ELF-1 (cell line): ENCODE data around the gene SLC24A3.

Source experiments
- DNase-seq: peaks from one replicate; pipeline ENCODE4 v3.0.0-alpha.2; 2016; ENCODE audit warnings: low read depth, low spot score

SLC24A3 gene

DNA sequence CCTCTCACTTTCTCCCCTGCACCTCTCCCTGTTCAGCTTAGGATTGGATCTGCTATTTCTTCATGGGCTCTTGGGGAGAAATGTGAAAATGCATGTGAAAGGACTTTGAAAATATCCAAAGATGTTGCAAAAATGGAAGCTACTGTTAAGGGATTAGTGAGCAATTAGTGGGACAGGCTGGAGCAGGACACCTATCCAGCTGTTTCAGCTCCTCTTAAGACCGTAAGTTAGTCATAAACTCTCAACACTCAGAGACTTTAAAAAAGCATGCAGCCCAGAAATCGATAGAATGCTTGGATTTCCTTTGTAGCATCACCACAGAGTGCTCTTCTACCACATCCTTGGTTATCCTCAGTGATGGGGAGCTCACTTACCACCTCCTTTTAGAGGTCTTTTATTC is 88.7 kb downstream of the SLC24A3 start:
- DNase-seq = no peak

- DNase-seq = no peak
Measured at GRCh38 chr20:19301843-19302242, 89.4 kb downstream of the SLC24A3 start.

GRCh38 chr20:19302714-19303113 is 90.3 kb downstream of the SLC24A3 start:
- no peak for DNase-seq

DNA sequence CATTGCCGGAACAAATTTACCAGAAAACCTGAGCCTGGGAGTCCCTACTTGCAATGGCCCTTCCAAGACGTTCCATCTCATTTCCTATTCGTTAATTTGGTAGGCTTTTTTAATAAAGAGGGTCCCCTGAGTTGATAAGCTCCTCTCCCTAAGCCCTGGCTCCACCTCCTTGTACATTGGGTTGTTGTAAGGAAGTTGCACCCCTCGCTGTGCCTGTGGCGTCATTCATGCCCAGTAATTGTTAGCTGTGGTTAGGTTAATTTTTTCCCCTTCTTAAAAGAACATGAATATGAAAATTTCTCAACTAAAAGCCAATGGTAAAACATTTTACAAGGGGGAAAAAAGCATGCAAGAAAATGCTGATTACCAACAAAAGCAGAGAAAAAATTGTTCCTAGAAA is 91.9 kb downstream of the SLC24A3 start:
- no peak for DNase-seq

DNA sequence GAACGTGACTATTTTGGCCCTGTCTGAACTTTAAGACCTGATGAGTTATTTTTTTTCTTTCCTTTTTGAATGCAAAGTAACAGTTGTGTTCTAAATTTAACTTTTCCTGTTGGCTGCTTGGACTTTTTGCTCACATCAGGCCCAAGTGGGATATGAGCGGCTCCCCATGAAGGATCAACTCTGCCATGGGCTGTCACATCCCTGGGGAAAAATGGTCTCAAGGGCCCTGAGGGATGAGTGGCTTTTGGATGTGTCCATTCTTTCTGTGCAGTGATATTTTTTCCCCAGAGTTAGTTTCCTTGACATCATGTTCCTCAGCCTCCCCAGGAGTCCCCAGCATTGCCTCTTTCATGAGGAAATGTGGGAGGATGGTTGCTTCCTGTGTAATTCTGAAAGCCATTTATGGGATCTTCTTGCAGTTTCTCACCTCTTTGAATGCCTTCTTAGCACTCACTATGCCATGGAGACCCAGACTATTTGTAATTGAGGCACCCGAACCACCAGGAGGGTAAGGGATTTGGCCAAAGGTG is 92.5 kb downstream of the SLC24A3 start:
- DNase-seq = no peak

DNA sequence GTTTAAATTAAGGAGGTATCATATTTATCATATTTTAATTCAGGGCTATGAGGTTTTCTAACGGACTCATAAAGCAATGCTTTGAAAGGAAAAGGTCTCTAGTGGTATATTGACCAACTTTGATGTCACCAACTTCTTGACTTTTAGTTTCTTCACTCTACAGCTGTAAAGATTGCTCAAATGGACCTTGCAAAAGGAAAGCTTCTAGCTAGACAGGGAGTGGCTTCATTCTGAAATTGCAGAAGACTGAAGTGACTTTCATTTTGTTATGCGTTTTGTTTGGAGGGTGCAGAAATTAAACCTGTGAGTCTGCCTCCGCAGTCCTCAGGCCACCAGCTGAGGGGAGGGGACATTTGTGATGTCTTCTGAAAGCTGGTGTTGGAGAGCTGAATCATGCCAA is 95.7 kb downstream of the SLC24A3 start:
- DNase-seq = no peak

DNA sequence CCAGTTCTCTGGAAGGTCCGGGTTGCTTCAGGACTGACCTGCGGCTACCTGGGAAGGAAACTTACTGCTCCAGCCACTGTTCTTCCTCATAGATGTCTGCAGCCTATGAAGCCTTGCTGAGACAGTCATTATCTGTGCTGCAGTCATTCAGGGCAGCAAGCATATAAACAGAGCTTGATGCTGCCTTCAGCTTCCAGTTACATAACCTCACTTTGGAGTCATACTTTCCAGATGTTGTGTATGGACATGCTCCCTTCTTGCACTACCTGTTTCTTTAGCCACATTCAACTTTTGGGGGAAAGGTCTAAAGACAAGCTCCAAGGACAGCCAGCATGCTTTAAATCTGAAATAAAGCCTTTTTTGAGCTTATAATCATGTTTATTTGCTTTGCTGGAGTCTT is 98.1 kb downstream of the SLC24A3 start:
- DNase-seq = no peak

GRCh38 chr20:19313342-19314069 is 101.1 kb downstream of the SLC24A3 start:
- no peak for DNase-seq

- no peak for DNase-seq
Measured at GRCh38 chr20:19314621-19315020, 102.2 kb downstream of the SLC24A3 start.

DNA sequence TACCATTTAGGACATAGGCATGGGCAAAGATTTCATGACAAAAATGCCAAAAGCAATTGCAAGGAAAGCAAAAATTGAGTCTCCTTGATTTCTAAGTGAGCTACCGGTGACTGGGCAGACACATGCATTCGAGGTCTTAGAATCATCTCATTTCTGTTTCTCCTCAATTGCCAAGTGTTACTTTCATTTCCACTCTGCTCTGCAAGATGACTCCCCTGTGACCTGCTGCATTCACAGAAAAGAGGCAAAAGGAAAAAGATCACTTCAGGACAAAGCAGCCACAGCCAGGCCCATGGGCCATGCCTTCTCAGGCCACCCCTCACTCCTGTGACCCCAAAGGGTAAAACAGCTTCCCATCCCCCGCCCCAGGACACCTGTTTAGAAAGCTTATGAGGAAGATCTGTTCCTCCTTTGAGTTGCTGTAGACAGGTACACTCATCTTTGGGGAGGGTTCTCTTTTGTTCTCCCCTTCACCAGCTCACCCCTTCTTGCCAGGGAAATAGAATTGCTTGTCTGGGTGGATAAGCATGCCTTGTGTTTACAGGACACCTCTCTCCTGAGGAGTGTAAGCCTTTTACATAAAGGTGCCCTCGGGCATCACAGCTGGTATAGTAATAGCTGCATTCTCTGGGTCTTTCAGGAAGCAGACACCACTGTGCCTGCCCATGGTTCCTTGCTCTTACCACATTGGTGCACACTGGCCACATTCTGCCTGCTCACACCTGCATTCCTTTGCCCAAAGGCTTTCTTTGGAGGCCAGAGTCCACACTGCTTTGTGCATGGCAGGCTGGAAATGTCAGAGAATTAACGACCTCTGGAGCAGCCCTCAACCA is 105.0 kb downstream of the SLC24A3 start:
- peak; percentile 65 for DNase-seq

DNA sequence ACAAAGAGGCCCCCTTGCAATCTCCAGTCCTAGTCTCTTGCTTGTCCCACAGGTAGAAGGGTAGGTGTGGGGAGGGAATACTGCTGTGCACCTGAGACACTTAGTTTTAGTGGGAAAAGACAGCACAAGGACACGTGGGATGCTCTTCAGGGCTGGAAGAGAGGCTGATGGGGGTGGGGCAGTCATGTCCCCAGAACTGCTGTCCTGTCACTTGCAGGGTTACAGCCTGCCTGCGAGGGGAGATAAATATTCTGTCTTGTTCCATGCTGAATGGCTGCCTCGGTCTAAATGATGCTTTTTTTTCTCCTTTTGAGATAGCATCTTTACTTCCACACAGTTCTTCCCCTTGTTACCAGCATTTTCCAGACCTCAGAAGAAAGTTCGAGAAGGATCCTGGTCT is 106.2 kb downstream of the SLC24A3 start:
- DNase-seq = no peak

- DNase-seq = no peak
Measured at GRCh38 chr20:19320005-19320404, 107.6 kb downstream of the SLC24A3 start.

GRCh38 chr20:19321176-19321575 is 108.7 kb downstream of the SLC24A3 start:
- DNase-seq = no peak

GRCh38 chr20:19322061-19322985 is 109.9 kb downstream of the SLC24A3 start:
- no peak for DNase-seq

DNA sequence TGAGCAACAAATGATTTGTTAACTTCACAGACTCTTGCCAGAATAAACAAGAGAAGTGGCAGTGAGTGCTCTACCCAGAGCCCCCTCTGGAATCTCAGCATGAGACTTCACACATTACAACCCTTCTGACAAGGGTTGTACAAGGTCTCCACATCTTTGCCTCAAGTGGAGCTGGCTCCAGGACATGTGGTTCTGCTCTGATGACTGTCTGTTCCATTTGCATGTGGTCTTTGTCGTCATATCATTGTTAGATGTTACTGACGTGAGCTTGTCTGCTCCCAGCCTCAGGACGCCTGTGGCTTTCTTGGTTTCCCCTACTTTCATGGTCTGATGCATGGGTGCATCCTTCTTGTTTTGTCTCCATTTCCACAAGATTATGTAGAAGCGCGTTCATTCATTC is 115.0 kb downstream of the SLC24A3 start:
- no peak for DNase-seq

DNA sequence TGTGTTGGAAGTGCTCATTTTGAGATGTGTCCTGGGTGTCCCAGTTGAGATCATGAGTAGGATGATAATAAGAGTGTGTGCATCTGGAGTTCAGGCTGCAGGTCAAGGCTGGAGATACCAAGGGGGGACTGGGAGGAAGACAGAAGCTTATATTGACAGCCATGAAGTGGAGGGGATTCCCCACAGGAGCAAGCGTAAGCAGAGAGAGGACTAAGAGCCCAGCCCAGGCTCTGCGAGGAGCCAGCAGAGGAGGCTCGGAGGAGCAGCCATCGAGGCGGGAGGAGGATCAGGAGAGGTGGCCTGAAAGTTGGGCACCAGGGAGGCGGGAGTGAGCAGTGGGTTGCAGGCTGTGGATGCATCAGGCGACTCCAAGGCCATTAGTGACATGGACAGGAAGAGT is 116.2 kb downstream of the SLC24A3 start:
- DNase-seq = no peak

GRCh38 chr20:19330038-19330437 is 117.6 kb downstream of the SLC24A3 start:
- DNase-seq = no peak

DNA sequence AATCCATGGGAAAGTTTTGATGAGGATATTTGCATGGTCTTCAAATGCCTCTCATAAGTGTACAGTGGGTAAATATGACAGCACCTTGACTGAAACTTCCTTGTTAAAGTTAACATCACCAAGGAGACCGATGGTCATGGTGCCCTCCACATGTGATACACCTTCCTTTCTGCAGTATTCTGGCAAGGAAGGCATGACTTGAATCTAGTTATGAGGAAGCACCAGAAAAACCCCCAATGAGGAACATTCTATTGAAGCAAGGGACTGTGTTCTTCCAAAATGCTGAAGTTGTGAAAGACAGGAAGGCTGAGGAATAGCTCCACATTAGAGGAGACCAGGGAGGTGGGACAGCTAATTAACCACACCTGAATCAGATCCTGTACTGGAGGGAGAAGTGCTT is 118.3 kb downstream of the SLC24A3 start:
- DNase-seq = no peak

DNA sequence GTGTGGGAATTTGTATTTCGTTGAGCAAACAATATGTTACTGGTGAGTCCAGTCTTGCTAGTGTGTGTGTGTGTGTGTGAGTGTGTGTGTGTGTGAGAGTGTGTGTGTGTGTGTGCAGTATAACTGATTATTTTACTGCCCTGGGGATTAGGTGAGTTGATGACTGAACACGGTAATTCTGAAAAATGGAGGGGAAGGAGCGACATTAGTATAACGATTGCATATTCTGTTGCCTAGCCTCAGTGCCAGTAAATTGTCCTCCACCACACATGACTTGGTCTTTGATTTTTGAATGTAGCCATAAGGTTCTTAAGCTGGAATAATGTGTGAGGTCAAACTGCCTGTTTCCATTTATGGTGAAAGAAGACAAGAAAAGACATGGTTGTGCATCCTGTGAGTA is 121.1 kb downstream of the SLC24A3 start:
- DNase-seq = no peak

GRCh38 chr20:19335341-19335740 is 122.9 kb downstream of the SLC24A3 start:
- no peak for DNase-seq

GRCh38 chr20:19335916-19336315 is 123.5 kb downstream of the SLC24A3 start:
- DNase-seq = no peak

- no peak for DNase-seq
Measured at GRCh38 chr20:19336631-19337030, 124.2 kb downstream of the SLC24A3 start.
